UCSD-AML1 (cell line): Measurements from ENCODE around the gene GMPPB.

Source experiments
- DNase-seq: peaks from one replicate; lab custom pipeline; 2025; ENCODE audit not compliant: unreplicated experiment; lab: John Stamatoyannopoulos, UW

GMPPB gene

DNA sequence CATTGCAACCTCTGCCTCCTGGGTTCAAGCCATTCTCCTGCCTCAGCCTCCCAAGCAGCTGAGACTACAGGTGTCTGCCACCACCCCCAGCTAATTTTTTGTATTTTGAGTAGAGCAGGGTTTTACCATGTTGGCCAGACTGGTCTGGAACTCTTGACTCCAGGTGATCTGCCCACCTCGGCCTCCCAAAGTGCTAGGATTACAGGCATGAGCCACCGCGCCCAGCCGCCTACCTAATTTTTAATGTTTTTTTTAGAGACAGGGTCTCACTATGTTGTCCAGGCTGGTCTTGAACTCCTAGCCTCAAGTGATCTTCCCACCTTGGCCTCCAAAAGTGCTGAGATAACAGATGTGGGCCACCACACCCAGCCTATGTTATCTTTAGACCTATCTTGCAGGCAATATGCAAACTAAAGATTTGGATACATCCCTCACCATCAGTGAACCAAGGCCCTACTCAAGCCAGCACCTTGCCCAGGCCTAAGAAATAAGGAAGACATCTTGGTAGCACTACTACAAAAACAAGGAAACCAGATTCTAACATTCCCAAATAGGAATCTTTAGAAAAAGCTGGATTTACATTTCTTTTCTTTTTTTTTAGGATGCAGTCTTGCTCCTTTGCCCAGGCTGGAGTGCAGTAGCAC is 6.3 kb upstream of the GMPPB start:
- DNase-seq = no peak

DNA sequence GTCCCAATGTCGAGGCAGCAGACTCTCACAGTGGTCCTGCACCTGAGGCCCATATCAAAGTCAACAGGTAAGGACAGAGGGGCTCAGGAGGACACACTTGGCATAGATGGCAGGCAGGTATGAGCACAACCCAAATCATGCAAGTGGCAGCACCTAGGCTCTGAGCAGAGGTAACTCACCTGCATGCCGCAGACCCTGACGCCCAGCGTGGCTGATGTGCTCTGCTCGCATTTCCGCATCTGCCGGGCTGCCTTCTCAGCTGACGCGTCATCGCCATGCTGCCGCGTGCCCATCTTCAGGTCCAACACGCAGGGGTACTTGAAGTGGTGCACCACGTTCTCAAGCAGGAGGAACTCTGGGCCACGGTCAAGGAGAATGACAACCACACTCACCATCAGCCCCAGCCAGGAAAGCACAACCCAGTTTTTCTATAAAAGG is 4.2 kb upstream of the GMPPB start:
- no peak for DNase-seq

DNA sequence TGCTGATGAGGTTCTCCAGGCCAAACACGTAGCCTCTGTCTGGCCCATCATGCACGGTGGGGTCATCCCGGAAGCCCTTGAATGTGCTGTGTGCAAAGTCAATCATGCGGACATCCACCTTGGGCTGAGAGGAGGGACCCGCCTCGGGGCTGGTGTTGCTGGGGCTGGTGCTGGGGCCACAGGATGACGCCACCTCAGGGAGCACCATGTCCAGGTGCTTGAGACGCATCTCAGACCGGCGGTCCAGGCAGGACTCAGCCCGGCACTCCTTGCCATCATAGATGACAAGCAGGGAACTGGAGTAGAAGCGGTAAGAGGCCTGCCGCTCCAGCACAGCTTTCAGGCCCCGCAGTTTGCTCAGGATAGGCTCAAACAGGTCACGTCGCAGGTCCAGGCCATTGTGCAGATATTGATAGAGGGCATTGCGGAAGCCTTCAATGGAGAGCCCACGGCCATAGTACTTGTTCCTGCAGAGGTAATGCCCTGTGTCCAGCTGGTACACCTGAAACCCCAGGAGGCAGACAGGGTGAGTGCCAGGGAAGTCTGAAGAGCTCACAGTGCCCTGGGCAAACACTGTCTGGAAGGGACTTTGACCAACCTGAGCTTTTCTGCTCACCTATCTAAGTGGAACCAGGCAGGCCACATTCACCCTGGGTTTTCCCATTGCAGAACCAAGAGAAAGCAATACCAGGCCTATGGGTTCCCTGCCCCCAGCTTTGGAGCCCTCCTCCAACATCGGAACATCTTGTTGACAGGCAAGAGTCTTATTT is 3.6 kb upstream of the GMPPB start:
- no peak for DNase-seq

- no peak for DNase-seq
Measured at GRCh38 chr3:49725906-49726681, 2.3 kb upstream of the GMPPB start.

DNA sequence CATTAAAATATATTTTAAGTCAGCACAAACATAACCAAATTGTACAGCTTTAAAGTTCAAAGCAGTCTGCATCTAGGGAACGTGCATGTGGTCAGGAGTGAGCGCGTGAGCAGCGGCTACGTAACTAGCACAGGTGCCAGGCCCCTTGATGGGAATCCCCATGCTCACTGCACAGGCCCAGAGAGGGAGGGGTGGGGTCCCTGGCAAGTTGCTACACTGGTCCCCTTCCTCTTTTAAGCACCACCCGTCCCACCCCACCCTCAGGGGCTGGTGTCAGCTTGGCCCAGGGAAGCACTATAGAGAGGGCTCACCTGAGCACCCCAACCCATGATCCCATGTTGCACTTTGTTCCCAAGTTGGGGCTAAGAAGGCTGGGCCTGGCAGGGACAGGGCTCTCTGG is 835 bp upstream of the GMPPB start:
- DNase-seq = no peak

DNA sequence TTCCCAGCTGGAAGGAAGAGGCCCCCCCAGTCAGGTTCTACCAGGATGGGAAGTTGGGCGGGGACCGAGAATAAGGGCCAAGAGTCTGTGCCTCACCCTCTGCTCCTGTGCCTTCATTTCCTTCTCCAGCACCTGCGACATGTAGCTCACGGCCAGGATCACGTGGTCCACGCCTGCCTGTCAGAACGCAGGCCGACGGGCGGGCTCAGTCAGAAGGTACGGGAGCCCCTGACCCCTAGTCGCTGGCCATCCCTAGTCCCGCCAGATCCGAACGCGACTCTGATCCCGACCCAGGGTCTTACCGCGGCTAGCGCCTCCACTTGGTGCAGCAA is 489 bp downstream of the GMPPB start:
- DNase-seq = no peak

- DNase-seq = no peak
Measured at GRCh38 chr3:49722896-49723295, 855 bp downstream of the GMPPB start.

- no peak for DNase-seq
Measured at GRCh38 chr3:49721896-49722781, 1.6 kb downstream of the GMPPB start.

- no peak for DNase-seq
Measured at GRCh38 chr3:49721596-49721895, 2.2 kb downstream of the GMPPB start.

DNA sequence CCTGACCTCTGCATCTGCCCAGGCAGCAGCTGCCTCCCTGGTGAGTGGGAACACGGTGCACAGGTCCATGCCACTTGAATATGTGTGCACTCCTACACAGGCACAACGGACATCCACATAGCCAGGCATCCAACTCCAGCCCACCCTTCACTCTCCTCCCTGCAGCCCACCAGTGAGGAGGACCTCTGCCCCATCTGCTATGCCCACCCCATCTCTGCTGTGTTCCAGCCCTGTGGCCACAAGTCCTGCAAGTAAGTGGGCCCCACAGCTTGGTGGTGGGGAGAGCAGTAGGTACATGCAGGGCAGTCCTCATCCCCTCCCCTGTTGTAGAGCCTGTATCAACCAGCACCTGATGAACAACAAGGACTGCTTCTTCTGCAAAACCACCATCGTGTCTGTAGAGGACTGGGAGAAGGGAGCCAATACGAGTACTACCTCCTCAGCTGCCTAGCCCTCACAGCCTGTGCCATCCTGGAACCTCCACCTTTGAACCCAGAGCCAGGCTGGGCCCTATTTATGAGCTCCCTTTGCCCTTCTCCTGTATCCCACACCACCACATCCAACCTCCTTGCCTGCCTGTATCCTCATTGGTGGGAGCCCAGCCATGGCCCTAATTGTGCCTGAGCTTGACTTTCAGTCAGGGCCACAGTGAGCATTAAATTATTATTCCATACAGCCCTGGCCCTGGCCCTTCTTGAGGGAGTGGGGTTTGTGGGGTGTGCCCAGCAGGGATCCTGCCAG is 2.7 kb downstream of the GMPPB start:
- no peak for DNase-seq

- peak; percentile 84 for DNase-seq
Measured at GRCh38 chr3:49719214-49719884, 4.4 kb downstream of the GMPPB start, which contains the start of gene AMIGO3. AMIGO3 (minus strand) TSS chr3:49719684; CDS start chr3:49719465, 219 bp downstream.

- no peak for DNase-seq
Measured at GRCh38 chr3:49718858-49719213, 4.9 kb downstream of the GMPPB start.

- no peak for DNase-seq
Measured at GRCh38 chr3:49717959-49718857, 5.5 kb downstream of the GMPPB start.

GRCh38 chr3:49717211-49717958 is 6.4 kb downstream of the GMPPB start:
- no peak for DNase-seq

GRCh38 chr3:49716691-49717210 is 7.0 kb downstream of the GMPPB start:
- DNase-seq = no peak

GRCh38 chr3:49716169-49716568 is 7.6 kb downstream of the GMPPB start:
- DNase-seq = no peak

DNA sequence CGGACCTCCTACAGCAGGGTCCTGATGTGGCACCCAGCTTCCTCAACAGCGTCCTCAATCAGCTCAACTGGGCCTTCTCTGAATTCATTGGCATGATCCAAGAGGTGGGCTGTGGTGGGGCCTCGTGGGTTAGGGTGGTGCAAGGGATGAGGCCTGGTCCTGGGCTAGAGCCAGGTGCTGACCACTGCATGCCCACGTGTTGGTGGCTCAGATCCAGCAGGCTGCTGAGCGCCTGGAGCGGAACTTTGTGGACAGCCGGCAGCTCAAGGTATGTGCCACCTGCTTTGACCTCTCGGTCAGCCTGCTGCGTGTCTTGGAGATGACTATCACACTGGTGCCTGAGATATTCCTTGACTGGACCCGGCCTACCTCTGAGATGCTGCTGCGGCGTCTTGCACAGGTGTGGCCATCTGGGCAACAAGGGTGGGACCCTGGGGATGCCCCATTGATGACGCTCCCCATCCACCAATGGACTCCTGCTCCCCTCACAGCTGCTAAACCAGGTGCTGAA is 8.1 kb downstream of the GMPPB start:
- DNase-seq = no peak
